WTC11 (cell line): Measurements from ENCODE around the gene TMEM121.

ENCODE experiments used
- ATF1 ChIP-seq: sonication (generic); formaldehyde crosslinking; IDR thresholded peaks from 2 replicates; pipeline ENCODE4 v1.8.1; 2023; ENCODE audit warnings: mild to moderate bottlenecking, moderate library complexity, missing genetic modification reagents
- CREB1 ChIP-seq: sonication (generic); formaldehyde crosslinking; IDR thresholded peaks from 2 replicates; pipeline ENCODE4 v1.8.0; 2023; ENCODE audit warnings: mild to moderate bottlenecking, missing genetic modification reagents
- ZNF416 ChIP-seq: fragments of 250-450 bp; sonication (Bioruptor Pico); IDR thresholded peaks from 2 replicates; pipeline ENCODE4 v1.9.0; 2021; ENCODE audit warnings: mild to moderate bottlenecking, inconsistent platforms
- TF ChIP-seq, protein P1 (sequence below): fragments of 200-600 bp; IDR thresholded peaks from 2 replicates; pipeline ENCODE4 v1.8.0; 2022; ENCODE audit warnings: antibody characterized with exemption

DNA sequence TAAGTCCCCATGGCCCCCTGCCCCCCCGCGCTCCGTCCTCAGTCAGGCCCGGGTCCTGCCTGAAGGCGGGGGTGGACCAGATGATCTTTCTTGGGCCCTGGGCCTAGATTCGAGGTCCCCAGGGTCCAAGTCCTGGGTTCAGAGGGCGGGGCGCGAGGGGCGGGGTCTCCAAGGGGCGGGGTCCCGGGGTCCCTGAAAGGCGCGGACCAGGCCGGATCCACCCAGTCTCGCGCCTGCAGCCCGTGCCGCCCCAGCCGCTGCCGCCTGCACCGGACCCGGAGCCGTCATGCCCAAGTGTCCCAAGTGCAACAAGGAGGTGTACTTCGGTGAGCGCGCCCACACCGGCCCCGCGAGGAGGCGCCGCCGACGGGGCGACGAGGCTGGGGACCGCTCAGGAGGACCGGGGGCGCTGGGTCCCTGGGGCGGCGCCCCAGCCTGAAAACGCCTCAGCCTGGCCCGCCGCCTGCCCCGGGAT lies 39.4 kb upstream of the TMEM121 start:
- TF ChIP-seq ATF1 = no peak
- TF ChIP-seq CREB1 (CRISPR knock-in tag) = no peak
- TF ChIP-seq, protein P1, sequence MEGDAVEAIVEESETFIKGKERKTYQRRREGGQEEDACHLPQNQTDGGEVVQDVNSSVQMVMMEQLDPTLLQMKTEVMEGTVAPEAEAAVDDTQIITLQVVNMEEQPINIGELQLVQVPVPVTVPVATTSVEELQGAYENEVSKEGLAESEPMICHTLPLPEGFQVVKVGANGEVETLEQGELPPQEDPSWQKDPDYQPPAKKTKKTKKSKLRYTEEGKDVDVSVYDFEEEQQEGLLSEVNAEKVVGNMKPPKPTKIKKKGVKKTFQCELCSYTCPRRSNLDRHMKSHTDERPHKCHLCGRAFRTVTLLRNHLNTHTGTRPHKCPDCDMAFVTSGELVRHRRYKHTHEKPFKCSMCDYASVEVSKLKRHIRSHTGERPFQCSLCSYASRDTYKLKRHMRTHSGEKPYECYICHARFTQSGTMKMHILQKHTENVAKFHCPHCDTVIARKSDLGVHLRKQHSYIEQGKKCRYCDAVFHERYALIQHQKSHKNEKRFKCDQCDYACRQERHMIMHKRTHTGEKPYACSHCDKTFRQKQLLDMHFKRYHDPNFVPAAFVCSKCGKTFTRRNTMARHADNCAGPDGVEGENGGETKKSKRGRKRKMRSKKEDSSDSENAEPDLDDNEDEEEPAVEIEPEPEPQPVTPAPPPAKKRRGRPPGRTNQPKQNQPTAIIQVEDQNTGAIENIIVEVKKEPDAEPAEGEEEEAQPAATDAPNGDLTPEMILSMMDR = no peak
- TF ChIP-seq ZNF416 = no peak
